Neuronal stem cell (in vitro differentiated cells): ENCODE measurements around the gene OLFM3.
A peak's percentile ranks its signal among the peaks of the same experiment; 100 is the strongest.

Experiments used
- DNase-seq: peaks from one replicate; pipeline ENCODE4 v3.0.0-alpha.2; 2013; ENCODE audit warnings: low spot score
- H2AFZ ChIP-seq: one replicate; pipeline ENCODE4 v1.6.1; 2013; ENCODE audit warnings: mild to moderate bottlenecking, low read length, inconsistent platforms
- H2AK5ac ChIP-seq: 2 replicates; pipeline ENCODE4 v1.6.1; 2013; ENCODE audit warnings: low read depth, mild to moderate bottlenecking, inconsistent platforms, low read length, moderate library complexity, mixed read lengths
- H2BK120ac ChIP-seq: 2 replicates; pipeline ENCODE4 v1.6.1; 2013; ENCODE audit warnings: low read depth, mild to moderate bottlenecking, inconsistent platforms, low read length, moderate library complexity, mixed read lengths
- H2BK12ac ChIP-seq: one replicate; pipeline ENCODE4 v1.6.1; 2013; ENCODE audit warnings: low read length, inconsistent platforms
- H2BK15ac ChIP-seq: 2 replicates; pipeline ENCODE4 v1.6.1; 2013; ENCODE audit warnings: mild to moderate bottlenecking, low read length, inconsistent platforms, mixed read lengths
- H2BK5ac ChIP-seq: one replicate; pipeline ENCODE4 v1.6.1; 2013; ENCODE audit warnings: inconsistent platforms, mild to moderate bottlenecking, low read length, moderate library complexity
- H3K14ac ChIP-seq: one replicate; pipeline ENCODE4 v1.6.1; 2013; ENCODE audit warnings: low read length, inconsistent platforms
- H3K18ac ChIP-seq: 2 replicates; pipeline ENCODE4 v1.6.1; 2013; ENCODE audit warnings: low read length, inconsistent platforms
- H3K23ac ChIP-seq: 2 replicates; pipeline ENCODE4 v1.6.1; 2013; ENCODE audit warnings: low read depth, mild to moderate bottlenecking, mixed read lengths, low read length, inconsistent platforms; ENCODE audit not compliant: poor library complexity
- H3K27ac ChIP-seq: replicated peaks from 3 replicates; pipeline ENCODE4 v1.5.1; 2013; ENCODE audit warnings: low read length, inconsistent platforms
- H3K27me3 ChIP-seq, 3 experiments: 2 replicates each; pipeline ENCODE4 v1.6.1; 2013; ENCODE audit warnings: low read length in 3 of 3, mild to moderate bottlenecking in 2 of 3, inconsistent platforms in 1 of 3, low read depth in 1 of 3, mixed read lengths in 1 of 3, moderate library complexity in 1 of 3; ENCODE audit not compliant: control insufficient read depth in 3 of 3, insufficient read depth in 3 of 3
- H3K36me3 ChIP-seq, 2 donors: replicated peaks in 1 of 2; 2 replicates each; pipeline ENCODE4 v1.6.1; 2013; ENCODE audit warnings: low read length in 2 of 2; ENCODE audit not compliant: control insufficient read depth in 2 of 2, insufficient read depth in 2 of 2
- H3K4ac ChIP-seq: 2 replicates; pipeline ENCODE4 v1.6.1; 2013; ENCODE audit warnings: inconsistent platforms, mild to moderate bottlenecking, low read length, moderate library complexity
- H3K4me1 ChIP-seq, 2 donors: 1 replicate in 1 of 2; 2 replicates in 1 of 2; pipeline ENCODE4 v1.6.1; 2013; ENCODE audit warnings: low read length in 2 of 2, low read depth in 1 of 2; ENCODE audit not compliant: control insufficient read depth in 2 of 2, insufficient read depth in 1 of 2
- H3K4me2 ChIP-seq: one replicate; pipeline ENCODE4 v1.6.1; 2013; ENCODE audit warnings: mild to moderate bottlenecking, low read length, inconsistent platforms; ENCODE audit not compliant: insufficient read depth, poor library complexity, severe bottlenecking
- H3K4me3 ChIP-seq, 2 donors: 2 replicates each; pipeline ENCODE4 v1.5.1; 2013; ENCODE audit warnings: low read length in 2 of 2, mild to moderate bottlenecking in 2 of 2, inconsistent platforms in 1 of 2, moderate library complexity in 1 of 2
- H3K79me1 ChIP-seq: one replicate; pipeline ENCODE4 v1.6.1; 2013; ENCODE audit warnings: low read depth, mild to moderate bottlenecking, inconsistent platforms, low read length, moderate library complexity
- H3K9ac ChIP-seq: one replicate; pipeline ENCODE4 v1.6.1; 2013; ENCODE audit warnings: mild to moderate bottlenecking, low read depth, low read length, inconsistent platforms; ENCODE audit not compliant: poor library complexity
- H3K9me3 ChIP-seq, 2 donors: replicated peaks in 1 of 2; 2 replicates each; pipeline versions ENCODE3 to v1.6.1; 2013; ENCODE audit warnings: low read length in 2 of 2, mild to moderate bottlenecking in 2 of 2, inconsistent platforms in 1 of 2, low read depth in 1 of 2, mixed read lengths in 1 of 2, moderate library complexity in 1 of 2; ENCODE audit not compliant: control insufficient read depth in 2 of 2, insufficient read depth in 1 of 2
- H4K8ac ChIP-seq: one replicate; pipeline ENCODE4 v1.6.1; 2013; ENCODE audit warnings: low read depth, mild to moderate bottlenecking, inconsistent platforms, low read length, moderate library complexity
- H4K91ac ChIP-seq: one replicate; pipeline ENCODE4 v1.6.1; 2013; ENCODE audit warnings: low read length, low read depth, mild to moderate bottlenecking, inconsistent platforms; ENCODE audit not compliant: poor library complexity
- WGBS, 2 donors: extraction: QIAGEN DNeasy Blood & Tissue Kit; methylation state at CpG; one replicate each; pipeline ENCODE4 v1.1.7; 2013; ENCODE audit warnings: missing lambda C conversion rate in 2 of 2, mixed read lengths in 1 of 2; ENCODE audit not compliant: insufficient read length in 2 of 2, insufficient replicate concordance in 1 of 2; ENCODE audit errors: extremely low coverage in 2 of 2; 5-methylcytosine and 5-hydroxymethylcytosine counted together

OLFM3 gene

DNA sequence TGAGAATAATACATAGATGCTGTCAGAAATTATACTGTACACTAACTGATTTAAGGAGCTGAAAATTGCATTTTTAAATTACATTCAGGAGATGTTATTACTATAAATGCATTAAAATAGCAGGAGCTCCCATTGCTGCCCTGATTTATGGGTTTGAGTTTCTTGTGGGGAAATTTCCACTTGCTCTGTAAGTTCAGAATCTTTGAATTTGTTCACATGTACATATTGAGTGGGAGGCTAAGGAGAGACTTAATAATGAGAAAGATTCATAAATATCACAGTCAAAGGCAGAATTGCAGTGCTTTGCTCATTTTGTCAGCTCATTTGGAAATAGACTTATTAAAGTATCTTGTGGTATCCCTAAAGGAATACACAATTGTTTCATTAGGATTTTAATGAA lies 170.3 kb downstream of the OLFM3 start:
- H2BK5ac ChIP-seq = no peak overlapping the region
- H3K36me3 ChIP-seq = no peaks in the 10 kb centered on the region
- no peak overlapping the region for H3K4ac ChIP-seq
- no peak overlapping the region for H3K4me3 ChIP-seq
- no peak overlapping the region for H4K8ac ChIP-seq
- no peaks in the 10 kb centered on the region for H3K9me3 ChIP-seq
- no peak overlapping the region for H3K4me2 ChIP-seq
- H3K27ac ChIP-seq = no peak overlapping the region
- no peaks in the 10 kb centered on the region for H3K79me1 ChIP-seq
- no peak overlapping the region for H3K14ac ChIP-seq
- H3K18ac ChIP-seq = no peak overlapping the region
- no peak overlapping the region for H4K91ac ChIP-seq
- DNase-seq = no peak
- H2BK120ac ChIP-seq = no peak overlapping the region
- H3K4me1 ChIP-seq = no peaks in the 10 kb centered on the region
- no peak overlapping the region for H2AFZ ChIP-seq
- H3K27me3 ChIP-seq = no peaks in the 10 kb centered on the region
- H2BK15ac ChIP-seq = no peak overlapping the region
- H2BK12ac ChIP-seq = no peak overlapping the region
- H2AK5ac ChIP-seq = no peak overlapping the region
- H3K23ac ChIP-seq = no peak overlapping the region
- H3K9ac ChIP-seq = no peak overlapping the region

DNA sequence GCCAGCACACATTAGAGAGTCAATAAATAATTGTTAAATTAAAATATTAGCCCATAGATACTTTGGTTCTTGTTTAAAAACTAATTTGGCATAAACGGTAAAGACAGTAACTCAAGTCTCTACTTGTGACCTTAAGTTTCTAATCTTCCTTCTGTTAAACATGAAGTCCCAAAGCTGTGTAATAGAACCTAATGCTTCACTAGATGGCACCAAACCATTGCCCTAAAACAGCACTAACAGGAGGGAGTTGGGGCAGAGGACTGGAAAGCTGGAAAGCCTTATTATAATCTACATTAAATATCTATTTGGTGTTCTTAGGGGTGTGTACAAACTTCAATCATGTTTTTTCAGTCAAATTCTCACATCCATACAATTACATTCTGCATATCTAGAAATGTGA lies 176.7 kb downstream of the OLFM3 start:
- no peak overlapping the region for H2AK5ac ChIP-seq
- no peak overlapping the region for H3K4me2 ChIP-seq
- H2BK15ac ChIP-seq = no peak overlapping the region
- H4K91ac ChIP-seq = no peak overlapping the region
- H3K79me1 ChIP-seq = no peaks in the 10 kb centered on the region
- no peak overlapping the region for H3K14ac ChIP-seq
- no peak overlapping the region for H3K4ac ChIP-seq
- no peak overlapping the region for H3K4me3 ChIP-seq
- H2BK120ac ChIP-seq = no peak overlapping the region
- H3K4me1 ChIP-seq = no peaks in the 10 kb centered on the region
- H3K36me3 ChIP-seq = no peaks in the 10 kb centered on the region
- no peak overlapping the region for H4K8ac ChIP-seq
- no peak overlapping the region for H3K23ac ChIP-seq
- no peak overlapping the region for H2BK12ac ChIP-seq
- no peak overlapping the region for H3K27ac ChIP-seq
- H2AFZ ChIP-seq = no peak overlapping the region
- H3K18ac ChIP-seq = no peak overlapping the region
- no peak overlapping the region for H2BK5ac ChIP-seq
- H3K27me3 ChIP-seq = no peaks in the 10 kb centered on the region
- H3K9ac ChIP-seq = no peak overlapping the region
- WGBS, 2 donors = no CpG with 5 or more reads among the region's 1 CpG
- no peaks in the 10 kb centered on the region for H3K9me3 ChIP-seq
- DNase-seq = peak; percentile 51

GRCh38 chr1:101816262-101816661 lies 180.5 kb downstream of the OLFM3 start:
- Histone ChIP-seq H3K4me1 (no peaks in the 10 kb centered on the region), H3K27me3 (no peaks in the 10 kb centered on the region), H2AFZ (no peak overlapping the region), H3K4me3 (no peak overlapping the region), H3K9me3 (no peaks in the 10 kb centered on the region), H3K18ac (no peak overlapping the region), H3K4me2 (no peak overlapping the region), H2BK5ac (no peak overlapping the region), H4K8ac (no peak overlapping the region), H3K36me3 (no peaks in the 10 kb centered on the region), H3K27ac (no peak overlapping the region), H3K9ac (no peak overlapping the region), H3K79me1 (no peaks in the 10 kb centered on the region), H3K23ac (no peak overlapping the region), H4K91ac (no peak overlapping the region), H2AK5ac (no peak overlapping the region), H2BK12ac (no peak overlapping the region), H2BK15ac (no peak overlapping the region), H3K4ac (no peak overlapping the region), H2BK120ac (no peak overlapping the region), H3K14ac (no peak overlapping the region)
- DNase-seq = no peak
- no CpG with 5 or more reads among the region's 1 CpG for WGBS, 2 donors

DNA sequence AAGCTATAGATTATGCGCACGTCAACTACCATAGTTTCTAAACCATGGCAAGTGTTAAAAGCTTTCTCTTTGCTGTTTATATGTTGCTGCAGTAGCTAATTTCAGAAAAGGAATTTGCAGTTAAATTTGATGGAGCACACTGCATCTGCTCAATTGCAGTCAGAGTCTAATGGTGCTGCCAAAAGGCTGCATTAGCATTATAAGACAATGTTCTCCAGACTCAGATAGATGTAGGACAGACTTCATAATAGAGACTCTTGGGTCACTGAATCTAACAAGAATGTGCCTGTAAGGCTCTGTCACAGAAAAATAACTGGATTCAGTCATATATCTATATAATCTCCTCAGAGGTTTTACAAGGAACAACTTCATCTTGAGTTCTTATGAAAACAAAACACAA lies 198.3 kb downstream of the OLFM3 start:
- Histone ChIP-seq H3K9me3 (no peaks in the 10 kb centered on the region), H2AFZ (no peak overlapping the region), H3K27ac (no peak overlapping the region), H2BK12ac (no peak overlapping the region), H3K14ac (no peak overlapping the region), H3K4me2 (no peak overlapping the region), H2AK5ac (no peak overlapping the region), H4K91ac (no peak overlapping the region), H3K79me1 (no peaks in the 10 kb centered on the region), H3K27me3 (no peaks in the 10 kb centered on the region), H2BK15ac (no peak overlapping the region), H3K18ac (no peak overlapping the region), H3K36me3 (no peaks in the 10 kb centered on the region), H2BK120ac (no peak overlapping the region), H3K9ac (no peak overlapping the region), H3K4me1 (no peaks in the 10 kb centered on the region), H2BK5ac (no peak overlapping the region), H3K4me3 (no peak overlapping the region), H3K4ac (no peak overlapping the region), H3K23ac (no peak overlapping the region), H4K8ac (no peak overlapping the region)
- WGBS, 2 donors = no CpG with 5 or more reads among the region's 2 CpGs
- DNase-seq = no peak
